ENCODE measurements around the gene MPRIP.
"Not testable (repeated sequence)": the region's sequence is repeated elsewhere in the genome, so short reads cannot be mapped to it uniquely, and the experiment has no call there.

Gene MPRIP

GRCh38 chr17:17168401-17168800, 126.1 kb downstream of the MPRIP start:
- DNase-seq (ENCODE audit: low read depth) = no peak

- no peak for DNase-seq (ENCODE audit: low read depth)
Measured at GRCh38 chr17:17169396-17169795, 127.1 kb downstream of the MPRIP start.

DNA sequence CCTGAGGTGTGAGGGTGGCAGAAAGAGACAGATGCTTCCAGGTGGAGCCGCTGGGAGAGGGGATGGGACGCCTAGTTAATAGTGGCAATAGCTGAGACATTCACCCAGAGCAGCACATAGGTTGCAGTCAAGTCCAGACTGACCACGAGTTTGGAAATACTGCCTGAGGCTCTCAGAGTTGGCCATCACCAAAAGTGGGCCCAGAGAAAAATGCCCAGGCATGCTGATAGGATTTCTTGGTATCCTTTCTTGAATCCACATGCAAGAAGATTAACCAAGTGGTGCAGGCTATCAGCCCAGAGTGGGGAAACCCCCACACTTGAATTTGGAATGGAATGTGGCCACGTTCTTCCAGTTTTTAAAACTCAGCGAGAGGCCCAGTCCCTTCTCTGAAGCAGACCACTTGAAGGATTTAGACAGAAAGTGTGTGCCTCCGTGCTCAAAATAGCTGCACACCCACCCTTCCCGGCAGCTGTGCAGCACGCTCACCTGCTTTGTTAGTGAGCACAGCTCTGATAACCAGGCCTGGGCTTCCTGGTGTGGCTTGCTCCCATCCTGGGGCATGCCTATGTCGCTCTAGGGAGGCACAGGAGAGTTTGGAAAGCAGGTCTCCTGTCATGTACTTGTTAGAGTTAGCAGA, 128.2 kb downstream of the MPRIP start:
- no peak for DNase-seq (ENCODE audit: low read depth)

GRCh38 chr17:17171186-17171585, 128.9 kb downstream of the MPRIP start:
- DNase-seq (ENCODE audit: low read depth) = no peak

- no peak for DNase-seq (ENCODE audit: low read depth)
Measured at GRCh38 chr17:17172001-17172939, 130.0 kb downstream of the MPRIP start.

GRCh38 chr17:17172990-17173389, 130.7 kb downstream of the MPRIP start:
- no peak for DNase-seq (ENCODE audit: low read depth)

DNA sequence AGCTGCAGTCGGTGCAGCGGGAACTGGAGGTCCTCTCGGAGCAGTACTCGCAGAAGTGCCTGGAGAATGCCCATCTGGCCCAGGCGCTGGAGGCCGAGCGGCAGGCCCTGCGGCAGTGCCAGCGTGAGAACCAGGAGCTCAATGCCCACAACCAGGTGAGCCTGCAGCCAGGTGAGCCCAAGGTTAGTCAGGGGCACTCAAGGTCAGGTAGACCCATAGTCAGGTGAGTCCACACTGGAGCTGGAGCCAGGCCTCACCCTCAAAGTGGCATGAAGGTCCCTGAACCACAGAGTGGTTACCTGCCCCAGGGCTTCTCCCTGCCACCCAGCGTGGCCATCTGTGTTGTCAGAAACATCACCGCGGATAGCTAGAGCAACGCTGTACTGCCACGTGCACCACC, 131.7 kb downstream of the MPRIP start:
- DNase-seq (ENCODE audit: low read depth) = no peak

DNA sequence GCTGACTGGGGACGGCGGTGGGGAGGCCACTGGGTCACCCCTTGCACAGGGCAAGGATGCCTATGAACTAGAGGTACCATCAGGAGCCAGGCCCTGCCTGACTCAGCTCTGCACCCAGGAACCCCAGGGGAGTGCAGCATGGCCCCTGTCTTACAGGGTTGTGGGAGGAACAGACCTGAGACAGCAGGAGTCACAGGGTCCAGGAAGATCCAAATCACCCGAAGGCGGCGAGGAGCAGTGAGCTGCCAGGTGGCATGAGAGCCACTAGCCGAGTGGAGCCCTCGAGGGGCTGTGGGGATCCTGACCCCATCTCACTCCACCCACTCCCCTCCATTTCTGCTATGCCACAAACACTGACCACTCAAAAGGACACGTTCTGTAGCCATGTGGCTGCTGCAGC, 133.1 kb downstream of the MPRIP start:
- no peak for DNase-seq (ENCODE audit: low read depth)

GRCh38 chr17:17175917-17176316, 133.7 kb downstream of the MPRIP start:
- no peak for DNase-seq (ENCODE audit: low read depth)

DNA sequence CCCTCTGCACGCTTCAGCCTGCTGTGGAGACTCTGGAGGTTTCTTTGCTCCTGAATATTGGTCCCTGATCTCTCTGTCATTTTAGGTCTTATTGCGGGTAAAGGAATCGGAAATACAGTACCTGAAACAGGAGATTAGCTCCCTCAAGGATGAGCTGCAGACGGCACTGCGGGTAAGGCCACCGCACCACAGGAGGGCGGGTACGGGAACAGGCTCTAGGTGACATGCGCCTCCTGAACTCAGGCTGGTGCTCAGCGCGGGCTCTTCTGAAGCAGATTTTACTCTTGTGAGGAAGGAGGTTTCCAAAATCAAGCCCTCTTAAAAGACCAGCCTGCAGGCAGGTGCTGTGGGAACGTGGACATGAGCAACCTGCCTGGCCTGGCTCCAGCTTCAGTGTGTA, 134.1 kb downstream of the MPRIP start:
- no peak for DNase-seq (ENCODE audit: low read depth)

GRCh38 chr17:17177176-17177575, 134.9 kb downstream of the MPRIP start:
- no peak for DNase-seq (ENCODE audit: low read depth)

GRCh38 chr17:17179371-17179827, 137.1 kb downstream of the MPRIP start:
- DNase-seq (ENCODE audit: low read depth) = no peak

DNA sequence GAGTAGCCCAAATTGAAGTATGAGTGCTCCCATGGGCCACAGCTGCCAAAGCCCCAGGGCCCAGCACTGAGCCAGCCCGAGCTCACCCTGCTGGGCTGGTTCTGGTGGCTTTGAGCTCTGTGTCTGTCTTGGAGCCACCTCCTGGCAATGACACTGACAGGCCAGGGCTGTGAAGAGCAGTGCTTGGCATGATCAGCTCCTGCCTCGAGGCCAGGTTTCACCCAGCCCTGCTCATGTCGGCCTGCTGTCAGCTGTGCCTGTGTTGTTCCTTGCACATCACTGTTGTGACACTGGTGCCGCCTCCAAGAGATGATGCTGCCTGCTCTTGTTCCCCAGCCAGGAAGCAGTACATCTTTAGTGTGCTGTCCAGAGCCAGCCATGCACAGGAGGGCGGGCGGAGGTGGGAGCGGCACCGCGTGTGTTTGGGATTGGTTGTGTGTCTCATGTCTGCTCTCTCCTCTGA, 137.9 kb downstream of the MPRIP start:
- no peak for DNase-seq (ENCODE audit: low read depth)

DNA sequence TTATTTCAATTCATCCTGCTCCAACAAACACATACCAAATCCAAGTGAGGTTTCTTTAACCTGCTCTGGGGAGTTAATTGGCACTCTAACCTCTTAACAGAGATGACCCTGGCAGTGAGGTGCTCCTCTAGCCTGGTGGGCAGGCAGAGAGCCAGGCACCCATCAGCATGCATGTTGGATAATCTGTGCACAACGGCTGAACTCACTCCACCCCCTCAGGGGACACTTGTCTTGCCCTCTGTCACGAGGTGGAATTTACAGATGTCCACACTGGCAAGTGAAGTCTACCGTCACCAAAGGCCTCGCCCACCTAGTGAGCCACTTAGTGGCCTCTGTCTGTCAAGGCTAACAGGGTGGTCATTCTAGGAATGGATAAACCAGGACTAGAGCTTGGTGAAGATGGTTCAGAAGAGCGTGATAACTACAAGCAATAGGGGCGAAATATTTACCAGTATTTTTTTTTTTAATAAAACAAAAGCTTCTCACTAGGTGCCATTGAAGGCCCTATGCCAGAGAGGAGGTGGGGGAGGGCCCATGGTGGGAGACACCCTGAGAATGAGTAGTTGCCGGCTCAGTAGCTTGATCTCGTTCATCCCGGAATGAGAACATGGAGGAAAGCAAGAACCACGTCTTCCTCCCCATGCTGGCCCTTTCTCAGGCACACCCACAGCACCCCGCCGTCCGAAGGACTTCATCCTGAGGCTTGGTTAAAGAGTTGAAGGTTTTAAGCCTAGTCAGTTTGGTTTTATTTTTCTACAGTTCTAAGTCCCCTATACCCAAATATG, 138.7 kb downstream of the MPRIP start:
- DNase-seq (ENCODE audit: low read depth) = no peak

- no peak for DNase-seq (ENCODE audit: low read depth)
Measured at GRCh38 chr17:17181666-17182597, 139.7 kb downstream of the MPRIP start.

- DNase-seq (ENCODE audit: low read depth) = no peak
Measured at GRCh38 chr17:17182598-17183136, 140.4 kb downstream of the MPRIP start.

GRCh38 chr17:17183744-17184143, 141.5 kb downstream of the MPRIP start:
- DNase-seq (ENCODE audit: low read depth) = no peak

GRCh38 chr17:17184985-17185757, 142.9 kb downstream of the MPRIP start:
- DNase-seq (ENCODE audit: low read depth) = not testable (repeated sequence)

DNA sequence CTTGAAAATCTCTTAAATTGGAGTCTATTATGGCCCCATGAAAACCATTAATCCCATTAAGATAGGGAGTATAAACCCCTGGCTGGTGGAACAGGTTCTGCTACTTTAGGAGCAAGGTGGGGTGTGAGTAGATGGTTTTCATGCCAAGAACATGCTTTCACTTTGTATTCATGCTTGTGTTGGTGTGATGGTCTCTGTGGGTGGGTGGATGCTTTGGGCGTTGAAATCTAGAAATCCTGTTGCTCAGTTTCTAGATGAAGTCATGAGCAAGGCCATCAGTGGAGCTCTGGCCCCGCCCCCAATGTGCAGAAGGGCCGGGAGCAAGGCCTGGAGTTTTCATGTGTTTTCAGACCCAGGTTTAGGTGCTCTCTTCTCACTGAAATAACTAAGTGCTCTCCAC, 143.8 kb downstream of the MPRIP start:
- DNase-seq (ENCODE audit: low read depth) = no peak
